GM12892 (cell line): Measurements from ENCODE around the gene BPIFA1.

Source experiments
- POLR2A ChIP-seq: IDR thresholded peaks from 2 replicates; pipeline ENCODE4 v1.6.1; 2011; ENCODE audit warnings: low read depth, low read length, control low read depth
- POLR2AphosphoS5 ChIP-seq: IDR thresholded peaks from 2 replicates; pipeline ENCODE4 v1.6.1; 2011; ENCODE audit warnings: low read depth, low read length, control low read depth
- TAF1 ChIP-seq: IDR thresholded peaks from 2 replicates; pipeline ENCODE4 v1.6.1; 2011; ENCODE audit warnings: low read depth, mild to moderate bottlenecking, control low read depth, low read length, borderline replicate concordance

- TF ChIP-seq POLR2A (no peak), TAF1 (no peak), POLR2AphosphoS5 (no peak)
Measured at GRCh38 chr20:33240923-33241322, 5.1 kb downstream of the BPIFA1 start.
